ENCODE measurements around the gene PTPRG.

GRCh38 chr3:61591300-61591699 is 29.9 kb downstream of the PTPRG start:
- TF ChIP-seq NFYB (IDR thresholded peaks at IDR 0.05; ENCODE audit: insufficient read depth, low read depth, low read length) (no peak), CHD2 (IDR thresholded peaks at IDR 0.05; ENCODE audit: borderline replicate concordance, low read depth, low read length) (no peak), TBL1XR1 (IDR thresholded peaks at IDR 0.05; ENCODE audit: low read depth, low read length) (no peak), EZH2 (IDR thresholded peaks at IDR 0.05; ENCODE audit: borderline replicate concordance, control insufficient read depth, low read depth, low read length) (no peak), CTCF (IDR thresholded peaks at IDR 0.05 in 2 of 3, conservative IDR thresholded peaks at IDR 0.05 in 1 of 3; ENCODE audit: control insufficient read depth in 2 of 3, extremely low read depth in 1 of 3, insufficient read depth in 1 of 3, low read depth in 3 of 3, low read length in 3 of 3) (no peak), FOS (IDR thresholded peaks at IDR 0.05; ENCODE audit: borderline replicate concordance, extremely low read depth, insufficient read length) (no peak), NR2C2 (IDR thresholded peaks at IDR 0.05; ENCODE audit: borderline replicate concordance, control insufficient read depth, insufficient read length, low read depth) (no peak), ZZZ3 (IDR thresholded peaks at IDR 0.05; ENCODE audit: control insufficient read depth, insufficient read length, low read depth) (no peak), REST (IDR thresholded peaks at IDR 0.05; ENCODE audit: low read depth, low read length) (no peak), SIX5 (IDR thresholded peaks at IDR 0.05; ENCODE audit: low read depth, low read length, severe bottlenecking) (no peak)
